ENCODE data around the gene ANO6. TPM values are rescaled to one million over a fixed set of nuclear protein-coding genes. Genes with fewer than 3 reads are reported as not detected.
A peak's percentile ranks its signal among the peaks of the same experiment; 100 is the strongest.

Gene ANO6
- total RNA-seq, 1 experiment from 2014 or later: 57.9 TPM

- in situ Hi-C loops (cut with HindIII; ENCODE audit: low pct_unique_long_range_greater_than_20kb, low sequenced_read_pairs): no loop called here
- no peak for DNase-seq (ENCODE audit: low read depth)
Observed at GRCh38 chr12:45406988-45407850, 191.3 kb downstream of the ANO6 start.

- no peak for DNase-seq (ENCODE audit: low read depth)
- in situ Hi-C loops (cut with HindIII; ENCODE audit: low pct_unique_long_range_greater_than_20kb, low sequenced_read_pairs): no loop called here
Observed at GRCh38 chr12:45407981-45408728, 192.3 kb downstream of the ANO6 start.

GRCh38 chr12:45408729-45409114 is 192.8 kb downstream of the ANO6 start:
- DNase-seq (ENCODE audit: low read depth): no peak
- in situ Hi-C loops (cut with HindIII; ENCODE audit: low pct_unique_long_range_greater_than_20kb, low sequenced_read_pairs): no loop called here

GRCh38 chr12:45409966-45410365 is 194.1 kb downstream of the ANO6 start:
- in situ Hi-C loops (cut with HindIII; ENCODE audit: low pct_unique_long_range_greater_than_20kb, low sequenced_read_pairs): no loop called here
- no peak for DNase-seq (ENCODE audit: low read depth)

DNA sequence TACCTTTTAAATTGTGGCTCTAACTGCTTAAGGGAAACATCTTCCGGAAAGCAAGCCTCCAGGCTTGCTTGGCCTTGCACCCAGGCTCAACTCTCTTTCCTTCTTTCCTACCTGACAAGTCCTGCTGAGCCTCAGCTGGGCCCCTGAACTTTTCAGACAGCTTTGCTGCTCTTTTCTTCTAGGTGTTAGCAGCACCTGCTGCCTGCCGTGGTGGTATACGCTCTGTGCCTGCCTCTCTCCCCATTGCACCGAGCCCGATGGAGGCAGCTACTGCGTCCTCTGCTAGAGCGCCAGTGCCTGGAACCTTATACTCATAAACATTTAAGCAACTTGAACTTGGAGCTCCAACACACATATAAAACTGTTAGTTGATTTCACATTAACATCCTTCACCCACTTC is 195.7 kb downstream of the ANO6 start:
- no peak for DNase-seq (ENCODE audit: low read depth)

GRCh38 chr12:45415393-45415817 is 199.5 kb downstream of the ANO6 start:
- in situ Hi-C loops (cut with HindIII; ENCODE audit: low pct_unique_long_range_greater_than_20kb, low sequenced_read_pairs): no loop called here
- DNase-seq (ENCODE audit: low read depth): peak; percentile 98

More for the DNA sequence above, 195.7 kb downstream of the ANO6 start:
- in situ Hi-C loops (cut with HindIII; ENCODE audit: low pct_unique_long_range_greater_than_20kb, low sequenced_read_pairs): no loop called here

DNA sequence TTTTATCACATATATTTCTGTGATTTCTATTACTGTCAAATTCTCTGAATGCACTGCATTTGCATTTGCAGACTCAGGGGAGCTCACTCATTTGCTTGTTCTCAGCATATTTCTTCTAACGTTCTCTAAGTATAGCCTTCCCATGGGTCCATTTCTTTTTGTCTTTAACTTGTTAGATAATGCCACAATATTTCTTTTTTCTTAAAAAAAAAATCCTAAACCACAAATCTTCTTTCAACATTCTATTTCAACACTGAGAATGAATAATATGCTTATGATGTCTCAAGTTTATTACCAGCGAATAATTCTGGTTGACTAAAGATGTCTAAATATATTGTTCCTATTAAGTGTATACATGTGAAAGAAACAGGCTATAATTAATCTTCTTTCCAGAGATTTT is 200.2 kb downstream of the ANO6 start:
- in situ Hi-C loops (cut with HindIII; ENCODE audit: low pct_unique_long_range_greater_than_20kb, low sequenced_read_pairs): no loop called here
- DNase-seq (ENCODE audit: low read depth): no peak

- in situ Hi-C loops (cut with HindIII; ENCODE audit: low pct_unique_long_range_greater_than_20kb, low sequenced_read_pairs): no loop called here
- no peak for DNase-seq (ENCODE audit: low read depth)
Observed at GRCh38 chr12:45418520-45418919, 202.6 kb downstream of the ANO6 start.

DNA sequence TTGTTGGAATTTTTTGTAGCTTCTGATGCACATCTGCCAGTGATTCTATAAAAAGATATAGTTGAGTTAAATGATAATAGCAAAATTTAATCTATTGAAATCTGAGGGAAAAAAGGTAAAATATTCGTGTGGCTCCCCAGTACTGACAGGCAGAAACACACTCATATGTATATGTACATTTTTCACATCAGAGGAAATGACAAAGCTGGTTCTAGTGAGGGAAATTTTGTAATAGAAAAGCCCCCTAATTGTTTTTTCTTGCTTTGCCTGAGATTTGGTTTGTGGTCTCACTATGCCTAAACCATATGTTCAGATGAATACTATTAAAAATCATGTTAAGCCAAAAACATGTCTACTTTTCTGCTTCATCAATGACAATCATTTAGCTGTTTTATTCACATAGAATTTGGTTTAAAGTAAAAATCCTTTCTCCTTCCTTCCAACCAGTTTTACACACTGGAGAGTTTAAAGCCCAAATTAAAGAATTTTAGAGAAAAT is 203.5 kb downstream of the ANO6 start:
- in situ Hi-C loops (cut with HindIII; ENCODE audit: low pct_unique_long_range_greater_than_20kb, low sequenced_read_pairs): no loop called here
- DNase-seq (ENCODE audit: low read depth): no peak

DNA sequence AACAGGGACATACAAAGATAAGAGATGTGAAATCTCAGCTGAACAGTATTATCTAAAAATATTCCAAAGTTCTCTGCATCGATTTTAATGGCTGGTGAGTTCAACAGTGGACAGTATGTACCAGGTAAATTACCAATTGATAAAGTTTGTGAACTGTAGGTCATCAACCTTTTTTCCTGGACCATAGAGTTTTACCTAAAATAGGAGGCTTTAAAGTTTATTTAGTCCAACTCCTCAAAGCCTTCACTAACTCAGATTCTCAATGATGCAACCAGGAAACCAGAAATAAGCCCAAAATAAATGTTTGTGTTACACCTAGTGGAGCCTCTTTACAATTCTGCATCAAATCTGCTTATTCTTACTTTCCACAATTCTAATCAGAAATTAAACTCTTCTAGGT is 205.8 kb downstream of the ANO6 start:
- no peak for DNase-seq (ENCODE audit: low read depth)
- in situ Hi-C loops (cut with HindIII; ENCODE audit: low pct_unique_long_range_greater_than_20kb, low sequenced_read_pairs): no loop called here

DNA sequence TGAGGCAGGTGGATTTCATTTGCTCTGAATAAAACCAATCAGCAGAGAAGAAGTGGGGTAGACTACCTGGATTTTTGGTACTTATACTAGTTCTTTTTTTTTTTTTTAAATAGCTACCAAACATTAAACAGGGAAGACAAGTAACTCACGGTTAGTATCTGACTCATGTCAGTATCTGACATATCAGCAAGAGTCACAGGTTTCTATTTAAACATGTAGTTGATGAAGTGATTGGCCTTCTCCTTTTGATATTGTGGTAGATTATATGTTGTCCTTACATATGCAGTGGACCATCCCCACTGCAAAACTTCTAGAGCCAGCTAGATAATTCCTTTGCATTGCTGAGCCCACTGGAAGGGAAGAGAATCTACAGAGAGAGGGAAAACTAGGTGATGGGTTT is 208.0 kb downstream of the ANO6 start:
- DNase-seq (ENCODE audit: low read depth): no peak
- in situ Hi-C loops (cut with HindIII; ENCODE audit: low pct_unique_long_range_greater_than_20kb, low sequenced_read_pairs): no loop called here

DNA sequence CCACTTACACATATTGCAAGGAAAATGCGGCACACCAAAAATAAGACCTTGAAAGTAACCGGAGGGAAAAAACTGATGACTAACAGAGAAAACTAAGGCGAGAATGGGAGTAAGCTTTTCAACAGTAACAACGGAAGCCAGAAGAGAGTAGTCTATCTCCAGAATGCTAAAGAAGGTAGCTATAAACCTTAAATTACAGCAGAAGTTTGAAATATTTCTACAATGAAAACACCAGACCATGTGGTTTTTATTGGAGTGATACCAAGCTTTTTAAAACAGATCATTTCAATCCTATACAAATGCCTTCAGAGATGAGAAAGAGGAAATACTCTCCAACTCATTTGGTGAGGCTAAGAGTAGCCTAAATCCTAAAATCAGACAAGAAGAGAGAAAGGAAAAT is 209.5 kb downstream of the ANO6 start:
- in situ Hi-C loops (cut with HindIII; ENCODE audit: low pct_unique_long_range_greater_than_20kb, low sequenced_read_pairs): no loop called here
- DNase-seq (ENCODE audit: low read depth): no peak

- in situ Hi-C loops (cut with HindIII; ENCODE audit: low pct_unique_long_range_greater_than_20kb, low sequenced_read_pairs): no loop called here
- no peak for DNase-seq (ENCODE audit: low read depth)
Observed at GRCh38 chr12:45426294-45426693, 210.4 kb downstream of the ANO6 start.

GRCh38 chr12:45427042-45427441 is 211.1 kb downstream of the ANO6 start:
- in situ Hi-C loops (cut with HindIII; ENCODE audit: low pct_unique_long_range_greater_than_20kb, low sequenced_read_pairs): no loop called here
- no peak for DNase-seq (ENCODE audit: low read depth)

- DNase-seq (ENCODE audit: low read depth): no peak
- in situ Hi-C loops (cut with HindIII; ENCODE audit: low pct_unique_long_range_greater_than_20kb, low sequenced_read_pairs): no loop called here
Observed at GRCh38 chr12:45429831-45430230, 213.9 kb downstream of the ANO6 start.

GRCh38 chr12:45431126-45431525 is 215.2 kb downstream of the ANO6 start:
- in situ Hi-C loops (cut with HindIII; ENCODE audit: low pct_unique_long_range_greater_than_20kb, low sequenced_read_pairs): no loop called here
- DNase-seq (ENCODE audit: low read depth): no peak

DNA sequence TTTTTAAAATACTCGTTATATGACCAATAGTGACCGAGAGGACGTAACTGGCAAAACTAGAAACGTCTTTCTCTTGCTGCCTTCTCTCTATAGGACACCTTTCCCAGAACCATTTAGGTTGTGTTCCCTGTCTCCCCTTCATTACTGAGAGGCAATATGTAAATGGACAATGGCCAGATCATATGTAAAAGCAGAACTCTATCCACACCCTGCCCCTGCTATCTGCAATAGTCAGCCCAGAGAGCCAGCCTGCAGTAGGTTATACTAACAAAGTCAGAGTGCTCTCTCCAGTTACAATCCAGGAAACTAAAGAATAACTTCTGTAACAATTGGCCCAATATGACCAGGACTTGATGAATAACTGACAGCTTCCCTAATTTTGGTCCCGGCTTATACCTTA is 216.8 kb downstream of the ANO6 start:
- in situ Hi-C loops (cut with HindIII; ENCODE audit: low pct_unique_long_range_greater_than_20kb, low sequenced_read_pairs): no loop called here

DNA sequence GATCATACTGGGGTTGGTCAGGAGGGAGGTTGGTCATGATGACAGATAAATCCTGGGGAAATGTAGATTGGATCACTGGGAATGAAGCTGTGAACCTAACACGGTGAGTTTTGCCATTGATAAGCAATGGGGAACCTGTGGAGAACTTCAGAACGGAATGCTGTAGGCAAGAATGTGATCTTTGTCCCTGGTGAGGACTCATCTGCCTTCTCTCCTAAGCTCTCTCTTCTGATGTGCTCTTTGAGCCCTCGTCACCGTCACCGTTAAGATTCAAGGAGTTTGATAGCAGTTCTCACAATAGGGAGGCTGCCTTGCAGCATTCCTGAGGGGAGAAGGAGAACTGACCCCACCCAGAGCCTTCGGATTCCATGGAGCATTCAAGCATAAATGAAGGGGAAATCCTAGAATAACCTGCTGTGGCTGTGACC is 217.6 kb downstream of the ANO6 start:
- in situ Hi-C loops (cut with HindIII; ENCODE audit: low pct_unique_long_range_greater_than_20kb, low sequenced_read_pairs): no loop called here
- DNase-seq (ENCODE audit: low read depth): peak; percentile 94

More for the DNA sequence above, 216.8 kb downstream of the ANO6 start:
- no peak for DNase-seq (ENCODE audit: low read depth)

DNA sequence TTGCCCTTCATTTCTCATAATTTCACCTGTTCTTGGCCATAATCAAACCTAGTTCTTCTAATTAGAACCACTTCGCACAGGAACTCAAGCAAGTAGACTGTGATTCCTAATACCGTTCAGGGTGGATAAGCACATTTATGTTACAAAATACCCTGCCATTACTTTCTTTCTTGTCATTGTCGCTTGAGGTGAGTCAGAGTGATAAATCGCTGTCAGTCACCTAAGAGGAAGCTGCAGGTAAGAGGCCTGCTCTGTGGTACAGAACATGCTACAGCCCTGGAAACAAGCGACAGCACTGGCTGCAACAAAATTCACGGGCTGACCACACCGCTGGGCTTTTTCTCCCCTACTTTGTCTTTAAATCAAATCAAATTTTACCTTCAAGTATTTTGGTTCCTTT is 218.2 kb downstream of the ANO6 start:
- in situ Hi-C loops (cut with HindIII; ENCODE audit: low pct_unique_long_range_greater_than_20kb, low sequenced_read_pairs): no loop called here
- peak; percentile 71 for DNase-seq (ENCODE audit: low read depth)

All from Caki2 (cell line).